Activated CD8-positive, alpha-beta memory T cell treated with anti-CD3 and anti-CD28 coated beads, Interleukin-2, amount 50 U/mL, for 4 hours (primary cell): ENCODE measurements around the gene ZNF679.
A peak's percentile ranks its signal among the peaks of the same experiment; 100 is the strongest.
"Not testable (repeated sequence)": the region's sequence is repeated elsewhere in the genome, so short reads cannot be mapped to it uniquely, and the experiment has no call there.

ENCODE experiments used
- DNase-seq: peaks from one replicate; pipeline ENCODE4 v3.0.0-alpha.2; 2020

Gene ZNF679

DNA sequence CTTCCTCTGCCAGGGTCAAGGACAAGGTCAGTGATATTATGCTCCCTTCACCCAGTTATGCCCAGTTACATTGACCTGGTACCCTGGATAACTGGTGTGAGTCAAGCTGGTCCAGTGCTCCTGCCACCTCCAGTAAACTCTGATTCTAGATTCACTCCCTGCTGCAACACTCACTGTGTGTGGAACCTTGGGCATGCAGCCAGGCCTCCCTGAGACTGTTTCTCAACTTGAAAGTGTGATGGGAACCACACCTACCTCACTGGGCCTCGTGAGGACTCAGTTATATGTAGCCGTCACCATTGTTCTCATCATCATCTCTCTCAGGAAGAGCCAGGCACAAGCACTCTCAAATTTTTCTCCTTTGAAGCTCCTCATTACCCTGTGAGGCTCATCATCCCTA is 84.6 kb downstream of the ZNF679 start:
- no peak for DNase-seq

DNA sequence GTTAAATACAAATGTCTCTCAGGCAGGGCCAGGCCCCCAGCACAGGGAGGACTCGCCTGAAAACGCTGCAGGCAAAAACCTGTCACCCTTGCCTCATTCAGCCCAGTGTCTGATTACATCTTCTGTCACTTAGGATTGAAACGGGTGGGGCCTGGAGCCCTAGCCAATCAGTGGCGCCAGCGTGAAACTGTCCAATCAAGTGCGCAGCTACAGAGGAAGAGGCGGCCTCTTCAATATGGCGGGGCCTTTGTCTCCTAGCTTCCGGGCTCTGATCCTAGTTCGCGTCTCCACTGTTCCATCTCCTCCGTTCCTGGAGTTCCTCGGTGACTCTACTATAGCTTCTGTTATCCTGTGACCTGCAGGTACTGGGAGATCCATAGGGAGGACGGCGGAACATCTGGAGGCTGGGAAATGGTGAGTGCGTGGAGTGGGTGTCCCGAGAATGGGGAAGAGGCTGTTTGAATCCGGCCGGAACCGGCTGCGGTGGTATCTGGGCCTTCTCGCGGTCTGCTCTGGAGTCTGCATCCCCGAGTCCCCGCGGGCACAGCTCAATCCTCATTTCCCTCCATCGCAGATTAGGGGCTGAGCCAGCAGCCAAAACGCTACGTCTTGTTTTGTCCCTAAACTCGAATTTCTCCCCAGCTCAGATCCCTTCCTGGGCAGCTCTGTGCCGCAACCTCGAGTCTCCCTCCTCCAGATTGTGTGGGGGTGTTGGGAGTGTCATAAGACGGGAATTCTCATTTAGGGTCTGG is 85.6 kb downstream of the ZNF679 start, which contains the start of gene ZNF736:
Gene ZNF736, plus strand, starts transcription at position 222 of the 752 bp plus-strand sequence. Its CDS starts 190 bp downstream, at position 412.
- DNase-seq, result peak; percentile 83

DNA sequence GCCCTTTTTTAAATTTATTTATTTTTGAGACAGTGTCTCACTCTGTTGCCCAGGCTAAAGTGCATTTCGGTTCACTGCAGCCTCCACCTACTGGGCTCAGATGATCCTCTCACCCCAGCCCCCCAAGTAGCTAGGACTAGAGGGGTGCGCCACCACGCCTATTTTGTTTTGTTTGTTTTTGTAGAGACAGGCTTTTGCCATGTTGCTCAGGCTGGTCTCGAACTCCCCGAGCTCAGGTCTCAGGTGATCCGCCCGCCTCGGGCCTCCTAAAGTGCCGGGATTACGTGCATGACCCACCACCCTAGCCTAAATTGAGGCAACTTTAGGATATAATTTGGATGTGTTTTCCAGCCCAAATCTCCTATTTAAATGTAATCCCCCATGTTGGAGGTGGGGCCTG is 86.3 kb downstream of the ZNF679 start:
- DNase-seq, result no peak

DNA sequence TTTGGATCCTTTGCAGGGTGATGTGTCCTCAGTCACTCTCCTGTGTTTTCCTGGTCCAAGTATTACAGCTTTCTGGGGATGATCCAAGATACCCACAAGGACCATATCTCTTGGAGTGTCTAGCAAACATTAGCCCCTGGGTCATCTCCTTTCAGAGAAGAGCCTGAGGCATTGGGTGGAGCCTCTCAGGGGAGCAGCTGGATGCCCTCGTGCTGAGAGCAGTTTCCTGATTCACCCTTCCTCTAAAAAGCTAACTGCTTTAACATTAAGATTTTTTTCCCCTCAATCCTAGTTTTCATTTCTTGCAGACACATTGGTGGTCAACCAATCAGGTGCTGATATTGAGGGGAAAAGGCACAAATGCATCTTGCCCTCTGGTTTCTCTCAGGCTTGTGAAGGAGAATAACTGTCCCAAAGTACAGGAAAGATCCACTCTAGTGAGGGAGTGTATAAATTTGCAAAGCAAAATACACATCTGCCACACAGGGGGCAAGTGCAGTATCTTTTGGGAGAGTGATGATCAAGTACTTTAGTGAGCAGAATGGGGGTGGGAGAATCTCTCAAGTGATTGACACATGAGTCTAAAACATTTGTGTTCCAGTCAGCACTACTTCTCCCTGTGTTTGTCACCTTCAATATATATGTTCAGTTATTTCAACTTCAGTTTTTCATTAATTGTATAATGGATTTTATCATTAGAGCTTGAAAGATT is 87.9 kb downstream of the ZNF679 start:
- DNase-seq, result not testable (repeated sequence)
